Endothelial cell of umbilical vein (primary cell): ENCODE measurements around the gene TIMM9. TPM values are rescaled to one million over a fixed set of nuclear protein-coding genes. Genes with fewer than 3 reads are reported as not detected.

ENCODE experiments used
- BruUV-seq: library from RNA; stranded (reverse); fragments of 400-500 nt; replicated peaks from 2 replicates; lab custom pipeline; 2021; lab: Mats Ljungman, UMichigan
- CTCF ChIA-PET: fragments of 300-600, 350-600 bp; sonication (Branson Sonifier 250); formaldehyde crosslinking; loops from one replicate; lab custom pipeline; 2021; ENCODE audit warnings: antibody characterized with exemption, inconsistent platforms; lab: Charles Lee
- POLR2A ChIA-PET: fragments of 300-600, 350-600 bp; sonication (Branson Sonifier 250); formaldehyde crosslinking; loops from one replicate; lab custom pipeline; 2021; ENCODE audit warnings: antibody characterized with exemption, inconsistent platforms; lab: Charles Lee
- DNase-seq: peaks from one replicate; pipeline ENCODE4 v3.0.0-alpha.2; 2011; ENCODE audit warnings: low read depth, low spot score
- FAIRE-seq: peaks from 2 replicates; lab custom pipeline; 2011; peaks lifted over from hg19 to GRCh38; lab: Jason Lieb, UNC
- H2AFZ ChIP-seq: 2 replicates; pipeline ENCODE4 v1.6.0; 2012; ENCODE audit warnings: low read depth, low read length, control low read depth, inconsistent platforms
- H3K27ac ChIP-seq: 2 replicates; pipeline ENCODE4 v1.5.1; 2011; ENCODE audit warnings: low read depth, mild to moderate bottlenecking, control low read depth, low read length, moderate library complexity; ENCODE audit not compliant: insufficient read depth
- H3K27me3 ChIP-seq, 2 experiments: 2 replicates each; pipeline versions ENCODE4 v1.6.0 to v1.6.1; 2011; ENCODE audit warnings: low read length in 2 of 2, mixed read lengths in 1 of 2; ENCODE audit not compliant: control insufficient read depth in 2 of 2, insufficient read depth in 2 of 2
- H3K36me3 ChIP-seq, 2 experiments: 2 replicates in 1 of 2; 3 replicates in 1 of 2; pipeline ENCODE4 v1.5.1; 2011; ENCODE audit warnings: low read length in 2 of 2, mild to moderate bottlenecking in 1 of 2, moderate library complexity in 1 of 2; ENCODE audit not compliant: control insufficient read depth in 2 of 2, insufficient read depth in 2 of 2; ENCODE audit errors: extremely low read depth in 1 of 2
- H3K4me1 ChIP-seq: 3 replicates; pipeline ENCODE4 v1.5.1; 2011; ENCODE audit warnings: mild to moderate bottlenecking, low read length; ENCODE audit not compliant: control insufficient read depth, insufficient read depth; ENCODE audit errors: extremely low read depth
- H3K4me2 ChIP-seq: 2 replicates; pipeline ENCODE4 v1.6.1; 2011; ENCODE audit warnings: low read length, control low read depth, mixed read lengths; ENCODE audit not compliant: insufficient read depth
- H3K4me3 ChIP-seq, 3 experiments: fragments of 200-600 bp in 1 of 3; sonication (generic), shearing (Covaris generic) in 1 of 3; replicated peaks in 1 of 3; 2 replicates each; pipeline ENCODE4 v1.5.1; 2011 to 2016; ENCODE audit warnings: control low read depth in 3 of 3, low read length in 3 of 3, mild to moderate bottlenecking in 2 of 3, inconsistent platforms in 1 of 3, low read depth in 1 of 3, moderate library complexity in 1 of 3; ENCODE audit not compliant: insufficient read depth in 1 of 3
- H3K79me2 ChIP-seq: 2 replicates; pipeline ENCODE4 v1.6.0; 2012; ENCODE audit warnings: low read length, inconsistent platforms; ENCODE audit not compliant: control insufficient read depth, insufficient read depth
- H3K9ac ChIP-seq: replicated peaks from 2 replicates; pipeline ENCODE3; 2011; ENCODE audit warnings: low read length, control low read depth; ENCODE audit not compliant: insufficient read depth; ENCODE audit errors: extremely low read depth
- H3K9me1 ChIP-seq: replicated peaks from 3 replicates; pipeline ENCODE4 v1.6.0; 2011; ENCODE audit warnings: mild to moderate bottlenecking, low read length; ENCODE audit not compliant: control insufficient read depth, insufficient read depth; ENCODE audit errors: extremely low read depth
- H3K9me3 ChIP-seq: replicated peaks from 2 replicates; pipeline ENCODE4 v1.5.1; 2012; ENCODE audit warnings: low read length, inconsistent platforms; ENCODE audit not compliant: control insufficient read depth, insufficient read depth
- H4K20me1 ChIP-seq: replicated peaks from 2 replicates; pipeline ENCODE3; 2011; ENCODE audit warnings: mild to moderate bottlenecking, low read length; ENCODE audit not compliant: control insufficient read depth, insufficient read depth; ENCODE audit errors: extremely low read depth
- CTCF ChIP-seq, 2 donors: IDR thresholded peaks; 1 replicate in 1 of 2; 2 replicates in 1 of 2; pipeline ENCODE4 v1.5.1; 2011; ENCODE audit warnings: low read length in 2 of 2, mild to moderate bottlenecking in 2 of 2, moderate library complexity in 2 of 2, control low read depth in 1 of 2, inconsistent platforms in 1 of 2, low read depth in 1 of 2; ENCODE audit not compliant: insufficient read depth in 1 of 2; ENCODE audit errors: extremely low read depth in 1 of 2
- EZH2 ChIP-seq: IDR thresholded peaks from 2 replicates; pipeline ENCODE4 v1.6.1; 2012; ENCODE audit warnings: borderline replicate concordance, low read depth, mild to moderate bottlenecking, moderate library complexity, low read length, inconsistent platforms; ENCODE audit not compliant: severe bottlenecking
- FOS ChIP-seq: IDR thresholded peaks from 2 replicates; pipeline ENCODE4 v1.6.1; 2011; ENCODE audit warnings: mild to moderate bottlenecking, low read length, moderate library complexity, borderline replicate concordance; ENCODE audit not compliant: insufficient read depth
- GATA2 ChIP-seq: IDR thresholded peaks from 2 replicates; pipeline ENCODE4 v1.7.0; 2011; ENCODE audit warnings: low read depth, mild to moderate bottlenecking, moderate library complexity, mixed read lengths, low read length; ENCODE audit not compliant: insufficient read length, insufficient read depth
- JUN ChIP-seq: IDR thresholded peaks from 2 replicates; pipeline ENCODE4 v1.6.1; 2011; ENCODE audit warnings: borderline replicate concordance, low read depth; ENCODE audit not compliant: insufficient read length, insufficient read depth
- MAX ChIP-seq: IDR thresholded peaks from 2 replicates; pipeline ENCODE4 v1.6.1; 2011; ENCODE audit not compliant: insufficient read depth, insufficient read length
- MYC ChIP-seq: IDR thresholded peaks from one replicate; pipeline ENCODE4 v1.6.1; 2011; ENCODE audit warnings: mild to moderate bottlenecking, low read depth, low read length
- POLR2A ChIP-seq: IDR thresholded peaks from 2 replicates; pipeline ENCODE4 v1.6.1; 2012; ENCODE audit warnings: low read depth, mild to moderate bottlenecking, control low read depth, low read length
- POLR2AphosphoS5 ChIP-seq: IDR thresholded peaks from 2 replicates; pipeline ENCODE4 v1.6.1; 2012; ENCODE audit warnings: low read depth, mild to moderate bottlenecking, control low read depth, low read length, moderate library complexity; ENCODE audit not compliant: insufficient read depth
- dilution Hi-C: fragments of 300-500 bp; cut with MboI; formaldehyde crosslinking; loops from one replicate; pipeline ENCODE4 v1.15.0; 2019; ENCODE audit warnings: low sequenced_read_pairs; ENCODE audit not compliant: extremely low pct_ligation_motif_present
- intact Hi-C: fragments of 100-400 bp; cut with micrococcal nuclease; formaldehyde crosslinking; loops from one replicate; pipeline ENCODE4 v1.10.0; 2022
- polyA plus RNA-seq, 4 experiments: library from polyadenylated mRNA; depleted of rRNA in 3 of 4; stranded (reverse) in 3 of 4; unstranded in 1 of 4; fragments of >200 nt; gene quantifications; 2 replicates each; pipeline versions ENCODE4 v1.2.1 to v1.2.3, GENCODE V29; 2011 to 2012; ENCODE audit warnings: missing spikeins in 1 of 4
- total RNA-seq: library from RNA; stranded (reverse); gene quantifications from 2 replicates; pipeline ENCODE4 v1.2.3, GENCODE V29; 2021

The TIMM9 gene
- total and polyA plus RNA-seq, 2 donors (not counting 3 experiments of a cell fraction or from before 2014, with no cell fraction given): 20.2 to 38.0 TPM

- Histone ChIP-seq H3K27me3 (no peaks in the 10 kb centered on the region), H3K4me1 (no peaks in the 10 kb centered on the region), H3K36me3 (peaks cover 0 to 3% of the 10 kb centered on the region in 2 experiments), H3K4me2 (no peak overlapping the region), H3K27ac (no peak overlapping the region), H2AFZ (no peak overlapping the region), H3K79me2 (no peaks in the 10 kb centered on the region), H3K9ac (no peak overlapping the region), H3K4me3 (no peak overlapping the region), H3K9me3 (no peaks in the 10 kb centered on the region), H4K20me1 (no peaks in the 10 kb centered on the region), H3K9me1 (no peaks in the 10 kb centered on the region)
- POLR2A ChIA-PET: interaction anchor here (0.7 kb wide), 1 partner anchor 119 kb away, joined by 10 read pairs; no protein-coding TSS in a partner anchor
- no peak for TF ChIP-seq MYC
- TF ChIP-seq POLR2AphosphoS5: no peak
- CTCF ChIA-PET: interaction anchor here (1.2 to 1.6 kb wide), 2 partner anchors 21 to 25 kb away, joined by 3 to 5 read pairs; no protein-coding TSS in a partner anchor
- intact Hi-C loops (no loop called here), dilution Hi-C loops (no loop called here)
- no peak for FAIRE-seq
- no TSS peak for BruUV-seq
- no peak for DNase-seq
These were observed 49.0 kb upstream of the TIMM9 start for GRCh38 chr14:58476320-58476719.

GRCh38 chr14:58469309-58469708 lies 42.0 kb upstream of the TIMM9 start:
- H3K9ac ChIP-seq: no peak overlapping the region
- H3K4me2 ChIP-seq: no peak overlapping the region
- no peak overlapping the region for H3K27ac ChIP-seq
- no peaks in the 10 kb centered on the region for H3K9me1 ChIP-seq
- no TSS peak for BruUV-seq
- POLR2A ChIA-PET: no interaction called here
- no peaks in the 10 kb centered on the region for H3K27me3 ChIP-seq
- CTCF ChIA-PET: no interaction called here
- no peaks in the 10 kb centered on the region for H3K4me1 ChIP-seq
- no peak for FAIRE-seq
- dilution Hi-C loops: no loop called here
- intact Hi-C loops: no loop called here
- DNase-seq: no peak
- H3K36me3 ChIP-seq: peaks cover 6 to 9% of the 10 kb centered on the region in 2 experiments
- no peak overlapping the region for H3K4me3 ChIP-seq
- no peaks in the 10 kb centered on the region for H3K9me3 ChIP-seq
- no peak for TF ChIP-seq CTCF (IDR thresholded peaks at IDR 0.05; ENCODE audit: extremely low read depth in 1 of 2, insufficient read depth in 1 of 2, low read depth in 1 of 2, low read length in 2 of 2)
- TF ChIP-seq FOS: no peak
- no peak for TF ChIP-seq POLR2A
- TF ChIP-seq JUN: no peak
- TF ChIP-seq EZH2: no peak
- TF ChIP-seq MYC: no peak
- no peak for TF ChIP-seq POLR2AphosphoS5
- TF ChIP-seq GATA2: no peak
- no peak for TF ChIP-seq MAX
- H4K20me1 ChIP-seq: no peaks in the 10 kb centered on the region
- no peaks in the 10 kb centered on the region for H3K79me2 ChIP-seq
- no peak overlapping the region for H2AFZ ChIP-seq
